Kidney capillary endothelial cell (primary cell): ENCODE results near the gene N4BP3.
"Not testable (repeated sequence)": the region's sequence is repeated elsewhere in the genome, so short reads cannot be mapped to it uniquely, and the experiment has no call there.

Experiments used
- DNase-seq: peaks from one replicate; pipeline ENCODE4 v3.0.0-alpha.2; 2018; ENCODE audit warnings: low spot score

The N4BP3 gene

GRCh38 chr5:178122346-178122745 lies 9.0 kb downstream of the N4BP3 start:
- DNase-seq = no peak

- DNase-seq = no peak
Observed at GRCh38 chr5:178123094-178123965, 10.0 kb downstream of the N4BP3 start.

GRCh38 chr5:178123966-178124925 lies 10.9 kb downstream of the N4BP3 start:
- no peak for DNase-seq

GRCh38 chr5:178125253-178125906 lies 12.0 kb downstream of the N4BP3 start:
- DNase-seq = no peak

- DNase-seq = no peak
Observed at GRCh38 chr5:178126556-178126955, 13.2 kb downstream of the N4BP3 start.

- not testable (repeated sequence) for DNase-seq
Observed at GRCh38 chr5:178127300-178128009, 14.1 kb downstream of the N4BP3 start.

- no peak for DNase-seq
Observed at GRCh38 chr5:178129296-178129695, 16.0 kb downstream of the N4BP3 start.

GRCh38 chr5:178130234-178130575 lies 16.9 kb downstream of the N4BP3 start:
- not testable (repeated sequence) for DNase-seq

GRCh38 chr5:178130576-178131445 lies 17.5 kb downstream of the N4BP3 start, which contains the start of gene RMND5B:
Gene RMND5B (plus strand): TSS chr5:178131014. CDS start chr5:178138120, 7,106 bp downstream.
- DNase-seq = peak; percentile 69

GRCh38 chr5:178131446-178131996 lies 18.2 kb downstream of the N4BP3 start:
- DNase-seq = no peak

GRCh38 chr5:178136990-178137389 lies 23.7 kb downstream of the N4BP3 start:
- no peak for DNase-seq

GRCh38 chr5:178137991-178138390 lies 24.7 kb downstream of the N4BP3 start:
- DNase-seq = no peak

GRCh38 chr5:178141550-178141949 lies 28.2 kb downstream of the N4BP3 start:
- no peak for DNase-seq

GRCh38 chr5:178142642-178143041 lies 29.3 kb downstream of the N4BP3 start:
- DNase-seq = no peak

GRCh38 chr5:178143246-178143645 lies 29.9 kb downstream of the N4BP3 start:
- DNase-seq = no peak

GRCh38 chr5:178143901-178144300 lies 30.6 kb downstream of the N4BP3 start:
- DNase-seq = no peak

- peak; percentile 34 for DNase-seq
Observed at GRCh38 chr5:178145965-178146820, 32.9 kb downstream of the N4BP3 start.

- no peak for DNase-seq
Observed at GRCh38 chr5:178147406-178147805, 34.1 kb downstream of the N4BP3 start.

- DNase-seq = no peak
Observed at GRCh38 chr5:178149199-178149932, 36.0 kb downstream of the N4BP3 start.
